ENCODE data around the gene SRSF9. TPM values are rescaled to one million over a fixed set of nuclear protein-coding genes. Genes with fewer than 3 reads are reported as not detected.
A peak's percentile ranks its signal among the peaks of the same experiment; 100 is the strongest.
"Not testable (repeated sequence)": the region's sequence is repeated elsewhere in the genome, so short reads cannot be mapped to it uniquely, and the experiment has no call there.

SRSF9 gene
- 100 to 1,000 TPM; 212 to 273 (median 244) TPM for polyA plus RNA-seq (ENCODE audit: insufficient read length in 4 of 4)

GRCh38 chr12:120469450-120470149, at the start of gene SRSF9:
Gene SRSF9 (minus strand): TSS chr12:120469748. CDS start chr12:120469609, 139 bp downstream.
- peak in 3 of 4 donors; percentile 86 to 94 (median 94) for DNase-seq (ENCODE audit: low read depth in 4 of 4, low spot score in 2 of 4)

- not testable (repeated sequence) for DNase-seq (ENCODE audit: low read depth in 4 of 4, low spot score in 2 of 4)
These were observed 49.8 kb upstream of the SRSF9 start for GRCh38 chr12:120519324-120519723.

GRCh38 chr12:120515496-120515895, 45.9 kb upstream of the SRSF9 start:
- no peak for DNase-seq (ENCODE audit: low read depth in 4 of 4, low spot score in 2 of 4)

- DNase-seq (ENCODE audit: low read depth in 4 of 4, low spot score in 2 of 4) = no peak
These were observed 44.5 kb upstream of the SRSF9 start for GRCh38 chr12:120514002-120514401.

GRCh38 chr12:120508537-120508936, 39.0 kb upstream of the SRSF9 start:
- no peak for DNase-seq (ENCODE audit: low read depth in 4 of 4, low spot score in 2 of 4)

- DNase-seq (ENCODE audit: low read depth in 4 of 4, low spot score in 2 of 4) = no peak
These were observed 35.0 kb upstream of the SRSF9 start for GRCh38 chr12:120504587-120504986.

GRCh38 chr12:120500581-120500980, 31.0 kb upstream of the SRSF9 start:
- no peak for DNase-seq (ENCODE audit: low read depth in 4 of 4, low spot score in 2 of 4)

- no peak for DNase-seq (ENCODE audit: low read depth in 4 of 4, low spot score in 2 of 4)
These were observed 29.4 kb upstream of the SRSF9 start for GRCh38 chr12:120498870-120499515.

GRCh38 chr12:120497524-120498150, 28.1 kb upstream of the SRSF9 start:
- DNase-seq (ENCODE audit: low read depth in 4 of 4, low spot score in 2 of 4) = no peak

GRCh38 chr12:120496413-120497340, 27.1 kb upstream of the SRSF9 start:
- DNase-seq (ENCODE audit: low read depth in 4 of 4, low spot score in 2 of 4) = no peak

GRCh38 chr12:120495731-120496412, 26.3 kb upstream of the SRSF9 start, which contains the start of gene DYNLL1:
Gene DYNLL1 (plus strand): TSS chr12:120496113. CDS start chr12:120496422, 309 bp downstream.
- peak; percentile 94 to 96 (median 96) for DNase-seq (ENCODE audit: low read depth in 4 of 4, low spot score in 2 of 4)

GRCh38 chr12:120495186-120495730, 25.7 kb upstream of the SRSF9 start:
- DNase-seq (ENCODE audit: low read depth in 4 of 4, low spot score in 2 of 4) = no peak

GRCh38 chr12:120490833-120491512, 21.4 kb upstream of the SRSF9 start:
- no peak for DNase-seq (ENCODE audit: low read depth in 4 of 4, low spot score in 2 of 4)

- no peak for DNase-seq (ENCODE audit: low read depth in 4 of 4, low spot score in 2 of 4)
These were observed 20.8 kb upstream of the SRSF9 start for GRCh38 chr12:120490325-120490724.

GRCh38 chr12:120489018-120489417, 19.5 kb upstream of the SRSF9 start:
- no peak for DNase-seq (ENCODE audit: low read depth in 4 of 4, low spot score in 2 of 4)

- DNase-seq (ENCODE audit: low read depth in 4 of 4, low spot score in 2 of 4) = no peak
These were observed 18.6 kb upstream of the SRSF9 start for GRCh38 chr12:120488057-120488640.

- not testable (repeated sequence) for DNase-seq (ENCODE audit: low read depth in 4 of 4, low spot score in 2 of 4)
These were observed 18.0 kb upstream of the SRSF9 start for GRCh38 chr12:120487552-120487951.
